ENCODE results near the gene TTC24. TPM values are rescaled to one million over a fixed set of nuclear protein-coding genes. Genes with fewer than 3 reads are reported as not detected.

Gene TTC24
- total and polyA plus RNA-seq, 10 of the 15 experiments (the other 5 are each of a cell fraction or from before 2014, with no cell fraction given), result 0.05 to 6.4 (median 2.9) TPM; not detected in 1

- ATAC-seq, result no peak
- H3K79me2 ChIP-seq (ENCODE audit: control insufficient read depth, insufficient read depth, low read length), result no peaks in the 10 kb centered on the region
- ChIA-PET RAD21 (ENCODE audit: unreplicated experiment) (no interaction called here), SMC1A (ENCODE audit: uncharacterized antibody, unreplicated experiment) (no interaction called here), CTCF (no interaction called here), POLR2A (interaction anchor here (0.6 to 0.8 kb wide), 2 partner anchors 11 to 18 kb away, joined by 3 read pairs; no protein-coding TSS in a partner anchor)
- H3K9ac ChIP-seq (ENCODE audit: control insufficient read depth, insufficient read depth, low read length), result no peak overlapping the region
- H3K4me1 ChIP-seq (ENCODE audit: control insufficient read depth, insufficient read depth, low read length), result no peaks in the 10 kb centered on the region
- H3K4me3 ChIP-seq, result no peak overlapping the region
- 67% methylated on average over 1 of the region's 1 CpG for WGBS (ENCODE audit: insufficient coverage, insufficient replicate concordance, low lambda C conversion rate, missing lambda C conversion rate)
- no peak for DNase-seq (ENCODE audit: low read depth, low spot score)
- FAIRE-seq, result no peak
- no TSS peak for BruUV-seq (replicated peaks)
- in situ Hi-C loops (cut with MboI) (no loop called here), intact Hi-C loops (cut with micrococcal nuclease; ENCODE audit: unreplicated experiment) (no loop called here)
- no peak for TF ChIP-seq CREM (IDR thresholded peaks at IDR 0.05; ENCODE audit: low read depth)
- H3K27ac ChIP-seq (ENCODE audit: control insufficient read depth, insufficient read depth), result no peak overlapping the region
- H2AFZ ChIP-seq (ENCODE audit: control insufficient read depth, low read depth, low read length), result no peak overlapping the region
- no peaks in the 10 kb centered on the region for H3K27me3 ChIP-seq (replicated peaks in 1 of 2; ENCODE audit: control insufficient read depth in 2 of 2, insufficient read depth in 2 of 2, low read length in 1 of 2)
- H3K9me3 ChIP-seq (replicated peaks; ENCODE audit: control insufficient read depth, insufficient read depth, low read length), result no peaks in the 10 kb centered on the region
- H4K20me1 ChIP-seq (ENCODE audit: control insufficient read depth, insufficient read depth), result no peaks in the 10 kb centered on the region
- H3K36me3 ChIP-seq (ENCODE audit: control insufficient read depth in 2 of 2, insufficient read depth in 2 of 2, low read length in 1 of 2), result no peaks in the 10 kb centered on the region; a peak in 1 of 4 replicates
- no peak overlapping the region for H3K4me2 ChIP-seq (ENCODE audit: control insufficient read depth, insufficient read depth)
Observed at GRCh38 chr1:156543066-156543465, 36.5 kb upstream of the TTC24 start.

- Histone ChIP-seq H3K79me2 (ENCODE audit: control insufficient read depth, insufficient read depth, low read length) (no peaks in the 10 kb centered on the region), H3K27ac (ENCODE audit: control insufficient read depth, insufficient read depth) (no peak overlapping the region), H2AFZ (ENCODE audit: control insufficient read depth, low read depth, low read length) (no peak overlapping the region), H3K27me3 (replicated peaks in 1 of 2; ENCODE audit: control insufficient read depth in 2 of 2, insufficient read depth in 2 of 2, low read length in 1 of 2) (no peaks in the 10 kb centered on the region), H3K4me1 (ENCODE audit: control insufficient read depth, insufficient read depth, low read length) (no peaks in the 10 kb centered on the region), H3K9ac (ENCODE audit: control insufficient read depth, insufficient read depth, low read length) (no peak overlapping the region), H4K20me1 (ENCODE audit: control insufficient read depth, insufficient read depth) (no peaks in the 10 kb centered on the region), H3K36me3 (ENCODE audit: control insufficient read depth in 2 of 2, insufficient read depth in 2 of 2, low read length in 1 of 2) (peaks cover 0 to 2% of the 10 kb centered on the region in 2 experiments; a peak in 2 of 4 replicates), H3K4me3 (no peak overlapping the region), H3K9me3 (replicated peaks; ENCODE audit: control insufficient read depth, insufficient read depth, low read length) (no peaks in the 10 kb centered on the region), H3K4me2 (ENCODE audit: control insufficient read depth, insufficient read depth) (no peak overlapping the region)
- SMC1A ChIA-PET (ENCODE audit: uncharacterized antibody, unreplicated experiment), result no interaction called here
- ATAC-seq (no peak), DNase-seq (ENCODE audit: low read depth, low spot score) (no peak), FAIRE-seq (no peak)
- RAD21 ChIA-PET (ENCODE audit: unreplicated experiment), result interaction anchor here (0.6 kb wide), 1 partner anchor 37 kb away, joined by 3 read pairs; no protein-coding TSS in a partner anchor
- POLR2A ChIA-PET, result interaction anchor here (0.7 kb wide), 1 partner anchor 16 kb away, joined by 5 read pairs; no protein-coding TSS in a partner anchor
- CTCF ChIA-PET, result no interaction called here
- TF ChIP-seq MYB (IDR thresholded peaks at IDR 0.05; ENCODE audit: borderline replicate concordance, low read depth, low read length) (no peak), RB1 (IDR thresholded peaks at IDR 0.05; ENCODE audit: borderline replicate concordance) (no peak), ELK1 (IDR thresholded peaks at IDR 0.05; ENCODE audit: low read depth, low read length) (no peak), ZBTB40 (IDR thresholded peaks at IDR 0.05; ENCODE audit: borderline replicate concordance) (no peak), HDAC6 (IDR thresholded peaks at IDR 0.05; ENCODE audit: unreplicated experiment) (no peak), TCF12 (IDR thresholded peaks at IDR 0.05; ENCODE audit: low read depth, low read length) (no peak), SMAD1 (IDR thresholded peaks at IDR 0.05; ENCODE audit: low read depth, partially characterized antibody) (no peak), MTA3 (IDR thresholded peaks at IDR 0.05; ENCODE audit: borderline replicate concordance, low read length) (no peak), RCOR1 (conservative IDR thresholded peaks at IDR 0.05; ENCODE audit: low read depth, low read length) (no peak), USF2 (IDR thresholded peaks at IDR 0.05; ENCODE audit: borderline replicate concordance, low read depth, low read length) (no peak)
- WGBS (ENCODE audit: insufficient coverage, insufficient replicate concordance, low lambda C conversion rate, missing lambda C conversion rate), result 98% methylated on average over 3 of the region's 3 CpGs
- in situ Hi-C loops (cut with MboI) (no loop called here), intact Hi-C loops (cut with micrococcal nuclease; ENCODE audit: unreplicated experiment) (no loop called here)
- BruUV-seq (replicated peaks), result no TSS peak
Observed at GRCh38 chr1:156544592-156545102, 34.9 kb upstream of the TTC24 start.

Measured in GM12878 (cell line).